T-cell (primary cell): ENCODE data around the gene IQGAP2. TPM values are rescaled to one million over a fixed set of nuclear protein-coding genes. Genes with fewer than 3 reads are reported as not detected.

Experiments used
- ATAC-seq, 4 experiments: fragments of 200-7000 bp in 3 of 4; fragments of 150-1000 bp in 1 of 4; cut with Tn5 transposase; replicated peaks in 1 of 4; 1 replicate in 3 of 4; 2 replicates in 1 of 4; pipeline ENCODE4 v1.10.0; 2021; ENCODE audit warnings: moderate library complexity in 3 of 4, mild to moderate bottlenecking in 2 of 4, moderate number of reproducible peaks in 1 of 4
- CTCF ChIA-PET, 2 donors: fragments of 300-600 bp; sonication (Branson Sonifier 250); formaldehyde crosslinking; loops; one replicate each; lab custom pipeline; 2022; ENCODE audit warnings: antibody characterized with exemption in 2 of 2; lab: Charles Lee
- POLR2A ChIA-PET, 2 donors: fragments of 300-600 bp; sonication (Branson Sonifier 250); formaldehyde crosslinking; loops; one replicate each; lab custom pipeline; 2022; ENCODE audit warnings: antibody characterized with exemption in 2 of 2; lab: Charles Lee
- DNase-seq, 35 experiments: peaks; one replicate each; pipeline versions ENCODE4 v3.0.0 to v3.0.0-alpha.2; 2013 to 2023
- H3K27ac ChIP-seq: one replicate; pipeline ENCODE4 v1.5.1; 2013; ENCODE audit warnings: low read length
- H3K27me3 ChIP-seq, 2 experiments: replicated peaks in 1 of 2; 1 replicate in 1 of 2; 2 replicates in 1 of 2; pipeline versions ENCODE4 v1.6.1 to v1.7.0; 2013; ENCODE audit warnings: low read length in 1 of 2, mixed read lengths in 1 of 2; ENCODE audit not compliant: control insufficient read depth in 2 of 2, insufficient read depth in 2 of 2; ENCODE audit errors: extremely low read depth in 1 of 2
- H3K36me3 ChIP-seq, 2 donors: 1 replicate in 1 of 2; 2 replicates in 1 of 2; pipeline versions ENCODE4 v1.6.1 to v1.7.0; 2013; ENCODE audit warnings: low read length in 1 of 2; ENCODE audit not compliant: control insufficient read depth in 2 of 2, insufficient read depth in 1 of 2; ENCODE audit errors: extremely low read depth in 1 of 2
- H3K4me1 ChIP-seq, 2 experiments: 1 replicate in 1 of 2; 2 replicates in 1 of 2; pipeline versions ENCODE4 v1.6.1 to v1.7.0; 2013; ENCODE audit warnings: low read length in 2 of 2, mixed read lengths in 1 of 2; ENCODE audit not compliant: insufficient read depth in 2 of 2, control insufficient read depth in 1 of 2; ENCODE audit errors: extremely low read depth in 1 of 2
- H3K4me3 ChIP-seq, 2 donors: 1 replicate in 1 of 2; 2 replicates in 1 of 2; pipeline versions ENCODE4 v1.5.1 to v1.7.0; 2013; ENCODE audit warnings: mild to moderate bottlenecking in 2 of 2, low read length in 1 of 2, moderate library complexity in 1 of 2; ENCODE audit not compliant: control insufficient read depth in 1 of 2; ENCODE audit errors: extremely low read depth in 1 of 2
- H3K9me3 ChIP-seq: 2 replicates; pipeline ENCODE4 v1.7.0; 2013
- H3K27ac Mint-ChIP-seq, 2 donors: one replicate each; pipeline ENCODE4 v1.8.0; 2020 to 2021; ENCODE audit warnings: mild to moderate bottlenecking in 2 of 2, mixed read lengths in 2 of 2
- H3K27me3 Mint-ChIP-seq, 2 donors: one replicate each; pipeline ENCODE4 v1.8.0; 2021 to 2022; ENCODE audit warnings: mixed read lengths in 2 of 2
- H3K36me3 Mint-ChIP-seq: one replicate; pipeline ENCODE4 v1.8.0; 2021; ENCODE audit warnings: mixed read lengths
- H3K4me1 Mint-ChIP-seq, 3 donors: one replicate each; pipeline ENCODE4 v1.8.0; 2020 to 2022; ENCODE audit warnings: mixed read lengths in 3 of 3, mild to moderate bottlenecking in 1 of 3
- H3K4me3 Mint-ChIP-seq, 3 donors: one replicate each; pipeline ENCODE4 v1.8.0; 2020 to 2022; ENCODE audit warnings: mild to moderate bottlenecking in 3 of 3, mixed read lengths in 3 of 3, moderate library complexity in 3 of 3
- H3K9me3 Mint-ChIP-seq, 3 donors: one replicate each; pipeline ENCODE4 v1.8.0; 2020 to 2022; ENCODE audit warnings: mixed read lengths in 3 of 3
- WGBS: methylation state at CpG from one replicate; pipeline ENCODE4 v1.1.5; 2013; ENCODE audit warnings: missing lambda C conversion rate; ENCODE audit not compliant: insufficient coverage; 5-methylcytosine and 5-hydroxymethylcytosine counted together
- total RNA-seq, 35 experiments: library from RNA in 6 of 35; stranded (reverse) in 6 of 35; fragments of 120-200 nt in 1 of 35; gene quantifications; one replicate each; pipeline versions ENCODE4 v1.2.1 to v1.2.4 and lab custom pipeline; 2013 to 2026

IQGAP2 gene
- total RNA-seq, 5 donors from 2014 or later (not counting 1 experiment from before 2014, with no cell fraction given): 66.5 to 121 (median 72.5) TPM

GRCh38 chr5:76475385-76475784 lies 72.3 kb downstream of the IQGAP2 start:
- Histone ChIP-seq H3K27me3 (no peaks in the 10 kb centered on the region), H3K27ac (no peak overlapping the region), H3K4me3 (no peak overlapping the region), H3K4me1 (peaks cover 34 to 56% of the 10 kb centered on the region in 2 experiments), H3K9me3 (no peaks in the 10 kb centered on the region), H3K36me3 (no peaks in the 10 kb centered on the region)
- Mint-ChIP-seq H3K36me3 (peaks cover 16% of the 10 kb centered on the region), H3K4me3 (no peak overlapping the region), H3K9me3 (no peaks in the 10 kb centered on the region), H3K27me3 (no peaks in the 10 kb centered on the region), H3K27ac (no peak overlapping the region), H3K4me1 (peaks cover 80 to 86% (median 85%) of the 10 kb centered on the region in 3 donors)
- ChIA-PET CTCF (interaction anchor here in 1 of 2 donors (2.6 kb wide), 1 partner anchor 68 kb away, joined by 16 read pairs; no protein-coding TSS in a partner anchor), POLR2A (interaction anchor here in 1 of 2 donors (0.6 kb wide), 2 partner anchors 108 to 111 kb away, joined by 3 to 4 read pairs; no protein-coding TSS in a partner anchor)
- no peak for ATAC-seq
- 100% methylated on average over 2 of the region's 3 CpGs for WGBS
- DNase-seq: no peak

DNA sequence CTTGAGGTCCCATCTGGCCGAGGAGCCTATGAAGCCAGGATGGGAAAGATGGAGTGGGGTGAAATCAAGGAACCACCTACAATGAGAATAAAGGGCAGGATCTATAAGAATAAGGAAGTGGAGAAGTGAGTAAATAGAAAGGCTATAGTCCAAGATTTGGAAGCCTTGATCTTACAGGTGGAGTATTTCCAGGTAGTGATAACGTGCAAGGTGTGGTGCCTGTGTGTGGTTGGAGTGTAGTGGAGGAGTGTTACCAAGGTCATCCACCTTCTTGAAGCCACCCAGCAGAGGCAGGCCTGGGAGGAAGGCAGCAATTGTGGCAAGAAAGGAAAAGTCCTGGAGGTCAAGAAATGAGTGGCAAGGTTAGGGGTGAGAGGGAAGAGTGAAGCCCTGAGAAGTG lies 72.9 kb downstream of the IQGAP2 start:
- Mint-ChIP-seq H3K9me3 (no peaks in the 10 kb centered on the region), H3K4me1 (peaks cover 79 to 86% (median 85%) of the 10 kb centered on the region in 3 donors), H3K4me3 (no peak overlapping the region), H3K36me3 (peaks cover 16% of the 10 kb centered on the region), H3K27me3 (no peaks in the 10 kb centered on the region), H3K27ac (peak overlapping the region in 1 of 2 donors; percentile 2)
- H3K36me3 ChIP-seq: no peaks in the 10 kb centered on the region
- no peak overlapping the region for H3K27ac ChIP-seq
- no peak for ATAC-seq
- CTCF ChIA-PET: interaction anchor here in 1 of 2 donors (0.7 kb wide), 1 partner anchor 926 kb away, joined by 3 read pairs; no protein-coding TSS in a partner anchor
- no peak for DNase-seq
- WGBS: 94% methylated on average over 2 of the region's 2 CpGs
- POLR2A ChIA-PET: no interaction called here
- H3K4me1 ChIP-seq: peaks cover 29 to 56% of the 10 kb centered on the region in 2 experiments
- H3K4me3 ChIP-seq: no peak overlapping the region
- no peaks in the 10 kb centered on the region for H3K27me3 ChIP-seq
- no peaks in the 10 kb centered on the region for H3K9me3 ChIP-seq

- Histone ChIP-seq H3K36me3 (no peaks in the 10 kb centered on the region), H3K4me1 (peaks cover 27 to 56% of the 10 kb centered on the region in 2 experiments), H3K4me3 (no peak overlapping the region), H3K27me3 (no peaks in the 10 kb centered on the region), H3K27ac (no peak overlapping the region), H3K9me3 (no peaks in the 10 kb centered on the region)
- no peak for ATAC-seq
- H3K36me3 Mint-ChIP-seq: peaks cover 16% of the 10 kb centered on the region
- no peaks in the 10 kb centered on the region for H3K9me3 Mint-ChIP-seq
- CTCF ChIA-PET: interaction anchor here in 1 of 2 donors (0.7 kb wide), 1 partner anchor 925 kb away, joined by 3 read pairs; no protein-coding TSS in a partner anchor
- no peaks in the 10 kb centered on the region for H3K27me3 Mint-ChIP-seq
- 54% methylated on average over 1 of the region's 3 CpGs for WGBS
- H3K4me1 Mint-ChIP-seq: peaks cover 73 to 82% (median 81%) of the 10 kb centered on the region in 3 donors
- POLR2A ChIA-PET: no interaction called here
- H3K27ac Mint-ChIP-seq: peak overlapping the region in 1 of 2 donors; percentile 2
- DNase-seq: no peak
- no peak overlapping the region for H3K4me3 Mint-ChIP-seq
Measured at GRCh38 chr5:76476474-76477038, 73.5 kb downstream of the IQGAP2 start.

DNA sequence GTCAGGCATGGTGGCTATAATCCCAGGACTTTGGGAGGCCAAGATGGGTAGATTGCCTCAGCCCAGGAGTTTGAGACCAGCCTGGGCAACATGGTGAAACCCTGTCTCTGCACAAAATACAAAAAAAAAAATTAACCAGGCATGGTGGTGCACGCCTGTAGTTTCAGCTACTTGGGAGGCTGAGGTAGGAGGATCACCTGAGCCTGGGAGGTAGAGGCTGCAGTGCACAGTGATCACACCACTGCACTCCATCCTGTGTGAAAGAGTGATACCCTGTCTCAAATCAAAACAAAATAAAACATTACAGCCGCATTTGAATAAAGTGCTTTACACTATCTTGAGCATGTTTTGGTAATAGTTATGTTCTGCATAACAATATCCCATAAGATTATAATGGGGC lies 74.0 kb downstream of the IQGAP2 start:
- Histone ChIP-seq H3K27me3 (no peaks in the 10 kb centered on the region), H3K27ac (no peak overlapping the region), H3K4me3 (no peak overlapping the region), H3K36me3 (no peaks in the 10 kb centered on the region), H3K4me1 (peaks cover 23 to 51% of the 10 kb centered on the region in 2 experiments), H3K9me3 (no peaks in the 10 kb centered on the region)
- ChIA-PET POLR2A (no interaction called here), CTCF (interaction anchor here in 1 of 2 donors (0.7 kb wide), 1 partner anchor 61 kb away, joined by 3 read pairs; no protein-coding TSS in a partner anchor)
- Mint-ChIP-seq H3K4me3 (no peak overlapping the region), H3K36me3 (peaks cover 16% of the 10 kb centered on the region), H3K27me3 (no peaks in the 10 kb centered on the region), H3K27ac (no peak overlapping the region), H3K9me3 (no peaks in the 10 kb centered on the region), H3K4me1 (peaks cover 73 to 82% (median 81%) of the 10 kb centered on the region in 3 donors)
- DNase-seq: no peak
- ATAC-seq: no peak
- no CpG with 5 or more reads among the region's 2 CpGs for WGBS

DNA sequence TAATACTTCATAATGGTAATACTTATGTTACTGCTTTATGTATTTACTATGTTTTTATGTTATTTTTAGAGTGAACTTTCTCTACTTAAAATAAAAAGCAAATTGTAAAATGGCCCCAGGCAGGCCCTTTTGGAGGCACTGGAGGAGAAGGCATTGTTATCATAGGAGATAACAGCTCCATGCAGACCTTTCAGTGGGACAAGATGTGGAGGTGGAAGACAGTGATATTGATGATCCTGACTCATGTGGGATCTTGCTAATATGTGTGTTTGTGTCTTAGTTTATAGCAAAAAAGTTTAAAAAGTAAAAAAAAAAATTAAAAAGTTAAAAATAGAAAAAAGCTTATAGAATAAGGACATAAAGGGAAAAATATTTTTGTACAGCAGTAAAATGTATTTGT lies 74.5 kb downstream of the IQGAP2 start:
- ChIA-PET POLR2A (no interaction called here), CTCF (interaction anchor here (0.6 to 1.0 kb wide), 3 partner anchors 10 to 221 kb away, joined by 3 read pairs; no protein-coding TSS in a partner anchor)
- H3K9me3 Mint-ChIP-seq: no peaks in the 10 kb centered on the region
- no peak overlapping the region for H3K4me3 ChIP-seq
- peaks cover 73 to 82% (median 81%) of the 10 kb centered on the region in 3 donors for H3K4me1 Mint-ChIP-seq
- H3K9me3 ChIP-seq: no peaks in the 10 kb centered on the region
- H3K4me1 ChIP-seq: peaks cover 17 to 46% of the 10 kb centered on the region in 2 experiments
- H3K27me3 ChIP-seq: no peaks in the 10 kb centered on the region
- H3K36me3 ChIP-seq: no peaks in the 10 kb centered on the region
- H3K27me3 Mint-ChIP-seq: no peaks in the 10 kb centered on the region
- ATAC-seq (no peak), DNase-seq (no peak)
- H3K27ac Mint-ChIP-seq: no peak overlapping the region
- H3K36me3 Mint-ChIP-seq: peaks cover 17% of the 10 kb centered on the region
- H3K27ac ChIP-seq: no peak overlapping the region
- H3K4me3 Mint-ChIP-seq: no peak overlapping the region

GRCh38 chr5:76479281-76479680 lies 76.2 kb downstream of the IQGAP2 start:
- no peak overlapping the region for H3K27ac ChIP-seq
- no peak for DNase-seq
- no peaks in the 10 kb centered on the region for H3K27me3 ChIP-seq
- H3K36me3 Mint-ChIP-seq: peaks cover 17% of the 10 kb centered on the region
- no peak overlapping the region for H3K4me3 Mint-ChIP-seq
- no peaks in the 10 kb centered on the region for H3K36me3 ChIP-seq
- WGBS: no CpG with 5 or more reads among the region's 4 CpGs
- no peaks in the 10 kb centered on the region for H3K9me3 ChIP-seq
- peaks cover 5 to 41% of the 10 kb centered on the region in 2 experiments for H3K4me1 ChIP-seq
- POLR2A ChIA-PET: interaction anchor here in 1 of 2 donors (0.6 kb wide), 1 partner anchor 9 kb away, joined by 4 read pairs; no protein-coding TSS in a partner anchor
- H3K9me3 Mint-ChIP-seq: no peaks in the 10 kb centered on the region
- H3K27me3 Mint-ChIP-seq: no peaks in the 10 kb centered on the region
- H3K4me1 Mint-ChIP-seq: peaks cover 71 to 81% (median 81%) of the 10 kb centered on the region in 3 donors
- no peak overlapping the region for H3K4me3 ChIP-seq
- no peak overlapping the region for H3K27ac Mint-ChIP-seq
- CTCF ChIA-PET: no interaction called here
- ATAC-seq: no peak
